WTC11 (cell line): ENCODE results near the gene SLC2A4. TPM values are rescaled to one million over a fixed set of nuclear protein-coding genes. Genes with fewer than 3 reads are reported as not detected.
A peak's percentile ranks its signal among the peaks of the same experiment; 100 is the strongest.
"Not testable (repeated sequence)": the region's sequence is repeated elsewhere in the genome, so short reads cannot be mapped to it uniquely, and the experiment has no call there.

Experiments
- ATAC-seq: fragments of 200-7000 bp; cut with Tn5 transposase; 2 replicates; pipeline ENCODE4 v1.10.0; 2021; ENCODE audit warnings: mild to moderate bottlenecking, moderate library complexity
- CTCF ChIA-PET: fragments of 300-600 bp; sonication (Branson Sonifier 250); formaldehyde crosslinking; loops from one replicate; lab custom pipeline; 2021; ENCODE audit warnings: antibody characterized with exemption; lab: Charles Lee
- POLR2A ChIA-PET: fragments of 350-600 bp; sonication (Branson Sonifier 250); formaldehyde crosslinking; loops from one replicate; lab custom pipeline; 2021; ENCODE audit warnings: antibody characterized with exemption; lab: Charles Lee
- DNase-seq: peaks from one replicate; pipeline ENCODE4 v3.0.0; 2021; ENCODE audit warnings: low spot score
- H3K27ac Mint-ChIP-seq: 2 replicates; pipeline ENCODE4 v1.8.0; 2021; ENCODE audit warnings: mixed read lengths
- H3K27me3 Mint-ChIP-seq: 2 replicates; pipeline ENCODE4 v1.8.0; 2021; ENCODE audit warnings: low read depth, mild to moderate bottlenecking, moderate library complexity, mixed read lengths
- H3K36me3 Mint-ChIP-seq: 2 replicates; pipeline ENCODE4 v1.8.0; 2021; ENCODE audit warnings: mixed read lengths
- H3K4me1 Mint-ChIP-seq: 2 replicates; pipeline ENCODE4 v1.8.0; 2022; ENCODE audit warnings: mixed read lengths
- H3K4me3 Mint-ChIP-seq: 2 replicates; pipeline ENCODE4 v1.8.0; 2021; ENCODE audit warnings: mild to moderate bottlenecking, moderate library complexity, mixed read lengths
- H3K9me3 Mint-ChIP-seq: 2 replicates; pipeline ENCODE4 v1.8.0; 2021; ENCODE audit warnings: mixed read lengths
- ATF1 ChIP-seq: sonication (generic); formaldehyde crosslinking; IDR thresholded peaks from 2 replicates; pipeline ENCODE4 v1.8.1; 2023; ENCODE audit warnings: mild to moderate bottlenecking, moderate library complexity, missing genetic modification reagents
- CREB1 ChIP-seq: sonication (generic); formaldehyde crosslinking; IDR thresholded peaks from 2 replicates; pipeline ENCODE4 v1.8.0; 2023; ENCODE audit warnings: mild to moderate bottlenecking, missing genetic modification reagents
- ETV6 ChIP-seq: sonication (generic); formaldehyde crosslinking; IDR thresholded peaks from 2 replicates; pipeline ENCODE4 v1.8.1; 2022; ENCODE audit warnings: mild to moderate bottlenecking, missing genetic modification reagents
- FOXK1 ChIP-seq: sonication (generic); formaldehyde crosslinking; IDR thresholded peaks from 2 replicates; pipeline ENCODE4 v1.8.0; 2022; ENCODE audit warnings: mild to moderate bottlenecking, moderate library complexity, missing genetic modification reagents
- FOXP1 ChIP-seq: sonication (generic); formaldehyde crosslinking; IDR thresholded peaks from 2 replicates; pipeline ENCODE4 v1.8.0; 2022; ENCODE audit warnings: missing genetic modification reagents, mild to moderate bottlenecking, moderate library complexity, borderline replicate concordance
- GABPB1 ChIP-seq: sonication (generic); formaldehyde crosslinking; IDR thresholded peaks from 2 replicates; pipeline ENCODE4 v1.8.1; 2023; ENCODE audit warnings: mild to moderate bottlenecking, missing genetic modification reagents
- MYBL2 ChIP-seq: sonication (generic); formaldehyde crosslinking; IDR thresholded peaks from 2 replicates; pipeline ENCODE4 v1.8.1; 2023; ENCODE audit warnings: mild to moderate bottlenecking, moderate library complexity, missing genetic modification reagents
- NFATC4 ChIP-seq: fragments of 250-450 bp; sonication (Bioruptor Pico); IDR thresholded peaks from 2 replicates; pipeline ENCODE4 v1.9.0; 2021; ENCODE audit warnings: mild to moderate bottlenecking
- NFE2L1 ChIP-seq: sonication (generic); formaldehyde crosslinking; IDR thresholded peaks from 2 replicates; pipeline ENCODE4 v1.8.1; 2023; ENCODE audit warnings: missing genetic modification reagents
- SOX15 ChIP-seq: fragments of 250-450 bp; sonication (Bioruptor Pico); IDR thresholded peaks from 2 replicates; pipeline ENCODE4 v1.9.0; 2021; ENCODE audit warnings: mild to moderate bottlenecking
- SP1 ChIP-seq: sonication (generic); formaldehyde crosslinking; conservative IDR thresholded peaks from 2 replicates; pipeline ENCODE4 v1.8.1; 2022; ENCODE audit warnings: missing genetic modification reagents
- TEAD1 ChIP-seq: sonication (generic); formaldehyde crosslinking; IDR thresholded peaks from 2 replicates; pipeline ENCODE4 v1.8.0; 2022; ENCODE audit warnings: mild to moderate bottlenecking, missing genetic modification reagents
- ZNF121 ChIP-seq: sonication (generic); formaldehyde crosslinking; IDR thresholded peaks from 2 replicates; pipeline ENCODE4 v1.8.0; 2023; ENCODE audit warnings: missing genetic modification reagents
- total RNA-seq: library from RNA; stranded (reverse); gene quantifications from 3 replicates; pipeline ENCODE4 v1.2.3, GENCODE V29; 2021
- TF ChIP-seq, protein P1 (sequence below): sonication (generic); formaldehyde crosslinking; IDR thresholded peaks from 2 replicates; pipeline ENCODE4 v1.8.0; 2023; ENCODE audit warnings: missing genetic modification reagents, mild to moderate bottlenecking, borderline replicate concordance
- TF ChIP-seq, protein P2 (sequence below): sonication (generic); formaldehyde crosslinking; IDR thresholded peaks from 2 replicates; pipeline ENCODE4 v1.8.0; 2022; ENCODE audit warnings: mild to moderate bottlenecking, missing genetic modification reagents
- TF ChIP-seq, protein P3 (sequence below): sonication (generic); formaldehyde crosslinking; IDR thresholded peaks from 2 replicates; pipeline ENCODE4 v1.8.0; 2022; ENCODE audit warnings: mild to moderate bottlenecking, missing genetic modification reagents
- TF ChIP-seq, protein P4 (sequence below): sonication (generic); formaldehyde crosslinking; IDR thresholded peaks from 2 replicates; pipeline ENCODE4 v1.8.1; 2022; ENCODE audit warnings: low read depth, mild to moderate bottlenecking, moderate library complexity, missing genetic modification reagents, borderline replicate concordance
- TF ChIP-seq, protein P5 (sequence below): sonication (generic); formaldehyde crosslinking; IDR thresholded peaks from 2 replicates; pipeline ENCODE4 v1.8.0; 2023; ENCODE audit warnings: mild to moderate bottlenecking, missing genetic modification reagents
- TF ChIP-seq, protein P6 (sequence below): sonication (generic); formaldehyde crosslinking; IDR thresholded peaks from 2 replicates; pipeline ENCODE4 v1.8.1; 2023; ENCODE audit warnings: mild to moderate bottlenecking, missing genetic modification reagents

SLC2A4 gene
- total RNA-seq, 1 experiment from 2014 or later = 6.4 TPM

DNA sequence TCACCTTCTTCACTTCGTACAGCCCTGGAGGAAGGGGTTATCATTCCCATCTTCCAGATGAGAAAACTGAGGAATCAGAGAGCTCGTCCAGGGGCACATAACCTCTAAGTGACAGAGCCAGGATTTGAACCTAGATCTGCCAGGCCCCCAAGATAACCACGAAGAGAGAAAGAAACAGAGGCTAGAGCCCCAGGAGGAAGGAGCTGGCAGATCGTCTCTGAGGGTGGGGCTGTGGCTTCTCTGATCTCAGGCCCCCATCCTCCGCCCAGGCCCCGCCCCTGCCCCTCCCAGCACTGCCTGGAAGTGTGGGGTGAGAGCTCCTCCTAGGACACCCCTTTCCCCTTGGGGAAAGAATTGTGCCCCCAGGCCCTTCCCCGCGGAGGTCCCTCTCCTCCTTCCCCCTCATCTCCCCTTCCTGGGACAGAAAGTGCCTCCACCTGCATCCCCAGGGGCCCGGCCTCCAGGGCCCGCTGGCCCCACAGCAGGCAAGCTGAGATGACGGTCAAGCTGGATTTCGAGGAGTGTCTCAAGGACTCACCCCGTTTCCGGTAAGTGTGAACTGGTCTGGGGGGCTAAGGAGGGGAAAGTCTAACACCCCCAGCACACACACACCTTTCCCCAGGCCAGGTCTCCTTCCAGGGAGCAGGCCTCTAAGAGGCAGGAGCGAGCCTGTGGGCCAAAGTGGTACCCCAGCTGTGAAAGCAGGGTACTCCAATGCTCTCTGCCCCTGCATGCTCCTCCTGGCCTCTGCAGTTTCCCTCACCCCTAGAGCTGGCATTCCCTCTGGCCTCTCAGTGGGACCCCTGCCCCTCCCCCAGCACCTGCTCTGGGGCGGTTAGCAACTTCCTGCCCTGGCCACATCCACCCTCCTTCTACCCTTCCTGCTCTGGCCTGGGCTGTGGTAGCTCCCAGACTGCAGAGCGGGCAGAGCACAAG, 55.0 kb downstream of the SLC2A4 start, which contains the start of gene ACAP1:
Gene ACAP1 (plus strand): TSS at position 290 of the 936 bp plus-strand sequence. CDS start 206 bp downstream, at position 496.
- H3K27ac Mint-ChIP-seq = peak within 1 kb of the TSS; percentile 98
- ChIA-PET CTCF (interaction anchor here (0.6 to 2.8 kb wide), 29 partner anchors 7 to 380 kb away, joined by 3 to 20 read pairs (median 5); partner anchors contain the start of genes KCTD11, PLSCR3, SLC2A4 and SOX15), POLR2A (interaction anchor here (0.6 to 2.5 kb wide), 12 partner anchors 13 to 301 kb away, joined by 3 to 22 read pairs (median 4); partner anchors contain the start of genes GPS2, SLC16A13 and TMEM256)
- TF ChIP-seq GABPB1 (CRISPR knock-in tag) = no peak
- 0 out of 2 replicates have a peak, but pooled peaks have one; percentile 51 for TF ChIP-seq FOXK1
- TF ChIP-seq, protein P1, sequence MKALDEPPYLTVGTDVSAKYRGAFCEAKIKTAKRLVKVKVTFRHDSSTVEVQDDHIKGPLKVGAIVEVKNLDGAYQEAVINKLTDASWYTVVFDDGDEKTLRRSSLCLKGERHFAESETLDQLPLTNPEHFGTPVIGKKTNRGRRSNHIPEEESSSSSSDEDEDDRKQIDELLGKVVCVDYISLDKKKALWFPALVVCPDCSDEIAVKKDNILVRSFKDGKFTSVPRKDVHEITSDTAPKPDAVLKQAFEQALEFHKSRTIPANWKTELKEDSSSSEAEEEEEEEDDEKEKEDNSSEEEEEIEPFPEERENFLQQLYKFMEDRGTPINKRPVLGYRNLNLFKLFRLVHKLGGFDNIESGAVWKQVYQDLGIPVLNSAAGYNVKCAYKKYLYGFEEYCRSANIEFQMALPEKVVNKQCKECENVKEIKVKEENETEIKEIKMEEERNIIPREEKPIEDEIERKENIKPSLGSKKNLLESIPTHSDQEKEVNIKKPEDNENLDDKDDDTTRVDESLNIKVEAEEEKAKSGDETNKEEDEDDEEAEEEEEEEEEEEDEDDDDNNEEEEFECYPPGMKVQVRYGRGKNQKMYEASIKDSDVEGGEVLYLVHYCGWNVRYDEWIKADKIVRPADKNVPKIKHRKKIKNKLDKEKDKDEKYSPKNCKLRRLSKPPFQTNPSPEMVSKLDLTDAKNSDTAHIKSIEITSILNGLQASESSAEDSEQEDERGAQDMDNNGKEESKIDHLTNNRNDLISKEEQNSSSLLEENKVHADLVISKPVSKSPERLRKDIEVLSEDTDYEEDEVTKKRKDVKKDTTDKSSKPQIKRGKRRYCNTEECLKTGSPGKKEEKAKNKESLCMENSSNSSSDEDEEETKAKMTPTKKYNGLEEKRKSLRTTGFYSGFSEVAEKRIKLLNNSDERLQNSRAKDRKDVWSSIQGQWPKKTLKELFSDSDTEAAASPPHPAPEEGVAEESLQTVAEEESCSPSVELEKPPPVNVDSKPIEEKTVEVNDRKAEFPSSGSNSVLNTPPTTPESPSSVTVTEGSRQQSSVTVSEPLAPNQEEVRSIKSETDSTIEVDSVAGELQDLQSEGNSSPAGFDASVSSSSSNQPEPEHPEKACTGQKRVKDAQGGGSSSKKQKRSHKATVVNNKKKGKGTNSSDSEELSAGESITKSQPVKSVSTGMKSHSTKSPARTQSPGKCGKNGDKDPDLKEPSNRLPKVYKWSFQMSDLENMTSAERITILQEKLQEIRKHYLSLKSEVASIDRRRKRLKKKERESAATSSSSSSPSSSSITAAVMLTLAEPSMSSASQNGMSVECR (CRISPR knock-in tag) = peak; percentile 62; the same call in 1 of the 2 replicates
- TF ChIP-seq TEAD1 (CRISPR knock-in tag) = peak; percentile 64; the same call in 1 of the 2 replicates
- TF ChIP-seq NFATC4 = no peak
- TF ChIP-seq NFE2L1 (CRISPR knock-in tag) = peak; percentile 71; the same call in 1 of the 2 replicates
- TF ChIP-seq, protein P2, sequence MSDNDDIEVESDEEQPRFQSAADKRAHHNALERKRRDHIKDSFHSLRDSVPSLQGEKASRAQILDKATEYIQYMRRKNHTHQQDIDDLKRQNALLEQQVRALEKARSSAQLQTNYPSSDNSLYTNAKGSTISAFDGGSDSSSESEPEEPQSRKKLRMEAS (CRISPR knock-in tag) = peak; percentile 61
- TF ChIP-seq FOXP1 (CRISPR knock-in tag) = peak; percentile 73; the same call in 1 of the 2 replicates
- TF ChIP-seq, protein P3, sequence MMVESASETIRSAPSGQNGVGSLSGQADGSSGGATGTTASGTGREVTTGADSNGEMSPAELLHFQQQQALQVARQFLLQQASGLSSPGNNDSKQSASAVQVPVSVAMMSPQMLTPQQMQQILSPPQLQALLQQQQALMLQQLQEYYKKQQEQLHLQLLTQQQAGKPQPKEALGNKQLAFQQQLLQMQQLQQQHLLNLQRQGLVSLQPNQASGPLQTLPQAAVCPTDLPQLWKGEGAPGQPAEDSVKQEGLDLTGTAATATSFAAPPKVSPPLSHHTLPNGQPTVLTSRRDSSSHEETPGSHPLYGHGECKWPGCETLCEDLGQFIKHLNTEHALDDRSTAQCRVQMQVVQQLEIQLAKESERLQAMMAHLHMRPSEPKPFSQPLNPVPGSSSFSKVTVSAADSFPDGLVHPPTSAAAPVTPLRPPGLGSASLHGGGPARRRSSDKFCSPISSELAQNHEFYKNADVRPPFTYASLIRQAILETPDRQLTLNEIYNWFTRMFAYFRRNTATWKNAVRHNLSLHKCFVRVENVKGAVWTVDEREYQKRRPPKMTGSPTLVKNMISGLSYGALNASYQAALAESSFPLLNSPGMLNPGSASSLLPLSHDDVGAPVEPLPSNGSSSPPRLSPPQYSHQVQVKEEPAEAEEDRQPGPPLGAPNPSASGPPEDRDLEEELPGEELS (CRISPR knock-in tag) = no peak
- TF ChIP-seq, protein P4, sequence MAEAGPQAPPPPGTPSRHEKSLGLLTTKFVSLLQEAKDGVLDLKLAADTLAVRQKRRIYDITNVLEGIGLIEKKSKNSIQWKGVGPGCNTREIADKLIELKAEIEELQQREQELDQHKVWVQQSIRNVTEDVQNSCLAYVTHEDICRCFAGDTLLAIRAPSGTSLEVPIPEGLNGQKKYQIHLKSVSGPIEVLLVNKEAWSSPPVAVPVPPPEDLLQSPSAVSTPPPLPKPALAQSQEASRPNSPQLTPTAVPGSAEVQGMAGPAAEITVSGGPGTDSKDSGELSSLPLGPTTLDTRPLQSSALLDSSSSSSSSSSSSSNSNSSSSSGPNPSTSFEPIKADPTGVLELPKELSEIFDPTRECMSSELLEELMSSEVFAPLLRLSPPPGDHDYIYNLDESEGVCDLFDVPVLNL = no peak
- TF ChIP-seq SP1 (CRISPR knock-in tag) = peak; percentile 64
- TF ChIP-seq, protein P5, sequence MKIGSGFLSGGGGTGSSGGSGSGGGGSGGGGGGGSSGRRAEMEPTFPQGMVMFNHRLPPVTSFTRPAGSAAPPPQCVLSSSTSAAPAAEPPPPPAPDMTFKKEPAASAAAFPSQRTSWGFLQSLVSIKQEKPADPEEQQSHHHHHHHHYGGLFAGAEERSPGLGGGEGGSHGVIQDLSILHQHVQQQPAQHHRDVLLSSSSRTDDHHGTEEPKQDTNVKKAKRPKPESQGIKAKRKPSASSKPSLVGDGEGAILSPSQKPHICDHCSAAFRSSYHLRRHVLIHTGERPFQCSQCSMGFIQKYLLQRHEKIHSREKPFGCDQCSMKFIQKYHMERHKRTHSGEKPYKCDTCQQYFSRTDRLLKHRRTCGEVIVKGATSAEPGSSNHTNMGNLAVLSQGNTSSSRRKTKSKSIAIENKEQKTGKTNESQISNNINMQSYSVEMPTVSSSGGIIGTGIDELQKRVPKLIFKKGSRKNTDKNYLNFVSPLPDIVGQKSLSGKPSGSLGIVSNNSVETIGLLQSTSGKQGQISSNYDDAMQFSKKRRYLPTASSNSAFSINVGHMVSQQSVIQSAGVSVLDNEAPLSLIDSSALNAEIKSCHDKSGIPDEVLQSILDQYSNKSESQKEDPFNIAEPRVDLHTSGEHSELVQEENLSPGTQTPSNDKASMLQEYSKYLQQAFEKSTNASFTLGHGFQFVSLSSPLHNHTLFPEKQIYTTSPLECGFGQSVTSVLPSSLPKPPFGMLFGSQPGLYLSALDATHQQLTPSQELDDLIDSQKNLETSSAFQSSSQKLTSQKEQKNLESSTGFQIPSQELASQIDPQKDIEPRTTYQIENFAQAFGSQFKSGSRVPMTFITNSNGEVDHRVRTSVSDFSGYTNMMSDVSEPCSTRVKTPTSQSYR (CRISPR knock-in tag) = peak; percentile 98
- TF ChIP-seq ATF1 (CRISPR knock-in tag) = no peak
- TF ChIP-seq, protein P6, sequence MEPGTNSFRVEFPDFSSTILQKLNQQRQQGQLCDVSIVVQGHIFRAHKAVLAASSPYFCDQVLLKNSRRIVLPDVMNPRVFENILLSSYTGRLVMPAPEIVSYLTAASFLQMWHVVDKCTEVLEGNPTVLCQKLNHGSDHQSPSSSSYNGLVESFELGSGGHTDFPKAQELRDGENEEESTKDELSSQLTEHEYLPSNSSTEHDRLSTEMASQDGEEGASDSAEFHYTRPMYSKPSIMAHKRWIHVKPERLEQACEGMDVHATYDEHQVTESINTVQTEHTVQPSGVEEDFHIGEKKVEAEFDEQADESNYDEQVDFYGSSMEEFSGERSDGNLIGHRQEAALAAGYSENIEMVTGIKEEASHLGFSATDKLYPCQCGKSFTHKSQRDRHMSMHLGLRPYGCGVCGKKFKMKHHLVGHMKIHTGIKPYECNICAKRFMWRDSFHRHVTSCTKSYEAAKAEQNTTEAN (CRISPR knock-in tag) = peak; percentile 60; the same call in 1 of the 2 replicates
- peak; percentile 67; the same call in 1 of the 2 replicates for TF ChIP-seq MYBL2 (CRISPR knock-in tag)
- TF ChIP-seq ZNF121 (CRISPR knock-in tag) = peak; percentile 79; the same call in 1 of the 2 replicates
- TF ChIP-seq ETV6 (CRISPR knock-in tag) = peak; percentile 73
- TF ChIP-seq SOX15 = no peak
- TF ChIP-seq CREB1 (CRISPR knock-in tag) = no peak
- ATAC-seq = peak; percentile 96
- peaks cover 34% of the 10 kb centered on the region for H3K4me1 Mint-ChIP-seq
- peak; percentile 78 for DNase-seq
- no peaks in the 10 kb centered on the region for H3K9me3 Mint-ChIP-seq
- H3K4me3 Mint-ChIP-seq = peak within 1 kb of the TSS; percentile 63
- H3K27me3 Mint-ChIP-seq = no peaks in the 10 kb centered on the region
- H3K36me3 Mint-ChIP-seq = peaks cover 6% of the 10 kb centered on the region; the same call in 1 of the 2 replicates

DNA sequence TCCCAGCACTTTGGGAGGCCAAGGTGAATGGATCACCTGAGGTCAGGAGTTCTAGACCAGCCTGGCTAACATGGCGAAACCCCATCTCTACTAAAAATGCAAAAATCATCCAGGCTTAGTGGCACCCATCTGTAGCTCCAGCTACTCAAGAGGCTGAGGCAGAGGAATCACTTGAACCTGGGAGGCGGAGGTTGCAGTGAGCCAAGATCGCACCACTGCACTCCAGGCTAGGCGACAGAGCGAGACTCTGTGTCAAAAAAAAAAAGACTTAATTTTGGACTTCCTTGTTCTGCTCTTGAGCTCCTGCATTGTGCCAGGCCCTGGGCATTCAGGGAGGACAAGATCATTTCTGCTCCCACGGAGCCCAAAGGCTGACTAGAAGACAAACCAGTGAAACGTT, 56.1 kb downstream of the SLC2A4 start:
- H3K27me3 Mint-ChIP-seq, DNase-seq, H3K36me3 Mint-ChIP-seq, H3K9me3 Mint-ChIP-seq, ATAC-seq: not testable (repeated sequence)
- ChIA-PET POLR2A (interaction anchor here (1.1 to 2.5 kb wide), 5 partner anchors 12 to 302 kb away, joined by 3 to 22 read pairs (median 5); partner anchors contain the start of genes GPS2 and SLC16A13), CTCF (interaction anchor here (1.0 to 2.8 kb wide), 15 partner anchors 8 to 320 kb away, joined by 3 to 20 read pairs (median 8); partner anchors contain the start of genes KCTD11, PLSCR3, SLC2A4 and TMEM102)
- peak overlapping the region; percentile 98 for H3K27ac Mint-ChIP-seq
- H3K4me3 Mint-ChIP-seq = peak overlapping the region; percentile 60
- peaks cover 28% of the 10 kb centered on the region for H3K4me1 Mint-ChIP-seq
